Stimulated activated naive B cell treated with anti-CD40 and anti-IgM and Interleukin-4, amounts not matched to agents 10 μg/mL and 1 μg/mL and 100 μg/mL, for 72 hours (primary cell): ENCODE measurements around the gene TMEM253.

Experiments
- ATAC-seq, 2 donors: fragments of 150-1000 bp; cut with Tn5 transposase; replicated peaks; 2 replicates each; pipeline ENCODE4 v1.10.0; 2021; ENCODE audit warnings: moderate library complexity in 1 of 2
- DNase-seq: peaks from one replicate; pipeline ENCODE4 v3.0.0; 2021
- H3K27ac Mint-ChIP-seq: one replicate; pipeline ENCODE4 v1.8.0; 2022; ENCODE audit warnings: mild to moderate bottlenecking, mixed read lengths
- H3K27me3 Mint-ChIP-seq, 2 donors: one replicate each; pipeline ENCODE4 v1.8.0; 2022; ENCODE audit warnings: mixed read lengths in 2 of 2
- H3K36me3 Mint-ChIP-seq, 2 donors: one replicate each; pipeline ENCODE4 v1.8.0; 2022; ENCODE audit warnings: mixed read lengths in 2 of 2, mild to moderate bottlenecking in 1 of 2
- H3K4me1 Mint-ChIP-seq, 2 donors: one replicate each; pipeline ENCODE4 v1.8.0; 2022; ENCODE audit warnings: mixed read lengths in 2 of 2, mild to moderate bottlenecking in 1 of 2
- H3K4me3 Mint-ChIP-seq, 2 donors: one replicate each; pipeline ENCODE4 v1.8.0; 2022; ENCODE audit warnings: mild to moderate bottlenecking in 2 of 2, mixed read lengths in 2 of 2, moderate library complexity in 1 of 2
- H3K9me3 Mint-ChIP-seq, 2 donors: one replicate each; pipeline ENCODE4 v1.8.0; 2022; ENCODE audit warnings: mixed read lengths in 2 of 2, mild to moderate bottlenecking in 1 of 2

Gene TMEM253

GRCh38 chr14:21090940-21091663, 9.8 kb upstream of the TMEM253 start:
- peaks cover 3% of the 10 kb centered on the region in 2 donors for H3K36me3 Mint-ChIP-seq
- no peak for DNase-seq
- no peak overlapping the region for H3K4me3 Mint-ChIP-seq
- no peak for ATAC-seq
- peaks cover 18 to 32% of the 10 kb centered on the region in 2 donors for H3K4me1 Mint-ChIP-seq
- peak overlapping the region; percentile 65 for H3K27ac Mint-ChIP-seq
- H3K27me3 Mint-ChIP-seq: no peaks in the 10 kb centered on the region
- H3K9me3 Mint-ChIP-seq: no peaks in the 10 kb centered on the region

GRCh38 chr14:21091821-21092272, 9.0 kb upstream of the TMEM253 start:
- Mint-ChIP-seq H3K27me3 (no peaks in the 10 kb centered on the region), H3K4me3 (no peak overlapping the region), H3K27ac (no peak overlapping the region), H3K4me1 (peaks cover 15 to 28% of the 10 kb centered on the region in 2 donors), H3K9me3 (no peaks in the 10 kb centered on the region), H3K36me3 (peaks cover 3% of the 10 kb centered on the region in 2 donors)
- DNase-seq (no peak), ATAC-seq (no peak)

GRCh38 chr14:21092273-21093011, 8.4 kb upstream of the TMEM253 start:
- no peak overlapping the region for H3K4me3 Mint-ChIP-seq

GRCh38 chr14:21093018-21093417, 7.8 kb upstream of the TMEM253 start:
- H3K27me3 Mint-ChIP-seq: no peaks in the 10 kb centered on the region
- no peak for ATAC-seq
- H3K36me3 Mint-ChIP-seq: peaks cover 3% of the 10 kb centered on the region in 2 donors
- DNase-seq: no peak
- no peak overlapping the region for H3K4me3 Mint-ChIP-seq
- no peaks in the 10 kb centered on the region for H3K9me3 Mint-ChIP-seq
- H3K27ac Mint-ChIP-seq: no peak overlapping the region
- peaks cover 12 to 24% of the 10 kb centered on the region in 2 donors for H3K4me1 Mint-ChIP-seq

More at GRCh38 chr14:21092273-21093011, 8.4 kb upstream of the TMEM253 start:
- Mint-ChIP-seq H3K4me1 (peaks cover 17 to 28% of the 10 kb centered on the region in 2 donors), H3K27ac (no peak overlapping the region), H3K9me3 (no peaks in the 10 kb centered on the region), H3K27me3 (no peaks in the 10 kb centered on the region), H3K36me3 (peaks cover 3% of the 10 kb centered on the region in 2 donors)
- ATAC-seq: peak; percentile 82 to 89
- DNase-seq: peak; percentile 81

- peaks cover 0 to under 1% of the 10 kb centered on the region in 2 donors for H3K27me3 Mint-ChIP-seq
- H3K4me3 Mint-ChIP-seq: no peak overlapping the region
- DNase-seq: no peak
- H3K36me3 Mint-ChIP-seq: peaks cover 3% of the 10 kb centered on the region in 2 donors
- H3K4me1 Mint-ChIP-seq: peaks cover 15 to 26% of the 10 kb centered on the region in 2 donors
- no peak for ATAC-seq
- no peaks in the 10 kb centered on the region for H3K9me3 Mint-ChIP-seq
- H3K27ac Mint-ChIP-seq: no peak overlapping the region
Observed at GRCh38 chr14:21093769-21094681, 6.8 kb upstream of the TMEM253 start.

- H3K27ac Mint-ChIP-seq: no peak overlapping the region
- peaks cover 7 to 9% of the 10 kb centered on the region in 2 donors for H3K27me3 Mint-ChIP-seq
- DNase-seq (no peak), ATAC-seq (no peak)
- H3K4me3 Mint-ChIP-seq: no peak overlapping the region
- peaks cover 19 to 34% of the 10 kb centered on the region in 2 donors for H3K4me1 Mint-ChIP-seq
- H3K36me3 Mint-ChIP-seq: peaks cover 3% of the 10 kb centered on the region in 2 donors
- no peaks in the 10 kb centered on the region for H3K9me3 Mint-ChIP-seq
Observed at GRCh38 chr14:21095430-21096205, 5.2 kb upstream of the TMEM253 start.

- ATAC-seq: no peak
- no peak overlapping the region for H3K4me3 Mint-ChIP-seq
Observed at GRCh38 chr14:21096438-21096837, 4.4 kb upstream of the TMEM253 start.

GRCh38 chr14:21096978-21097635, 3.8 kb upstream of the TMEM253 start:
- peaks cover 7 to 16% of the 10 kb centered on the region in 2 donors for H3K27me3 Mint-ChIP-seq
- peaks cover 20 to 35% of the 10 kb centered on the region in 2 donors for H3K4me1 Mint-ChIP-seq
- DNase-seq (no peak), ATAC-seq (no peak)
- H3K36me3 Mint-ChIP-seq: peaks cover 0 to 3% of the 10 kb centered on the region in 2 donors
- no peaks in the 10 kb centered on the region for H3K9me3 Mint-ChIP-seq
- peak overlapping the region; percentile 77 to 81 for H3K4me3 Mint-ChIP-seq
- H3K27ac Mint-ChIP-seq: peak overlapping the region; percentile 65

More at GRCh38 chr14:21096438-21096837, 4.4 kb upstream of the TMEM253 start:
- H3K27ac Mint-ChIP-seq: no peak overlapping the region
- peaks cover 19 to 34% of the 10 kb centered on the region in 2 donors for H3K4me1 Mint-ChIP-seq
- H3K9me3 Mint-ChIP-seq: no peaks in the 10 kb centered on the region
- DNase-seq: no peak
- peaks cover 7 to 16% of the 10 kb centered on the region in 2 donors for H3K27me3 Mint-ChIP-seq
- peaks cover 0 to 3% of the 10 kb centered on the region in 2 donors for H3K36me3 Mint-ChIP-seq

GRCh38 chr14:21097636-21098075, 3.2 kb upstream of the TMEM253 start:
- DNase-seq (no peak), ATAC-seq (peak in 1 of 2 donors; percentile 23)
- peaks cover 7 to 21% of the 10 kb centered on the region in 2 donors for H3K27me3 Mint-ChIP-seq
- peak overlapping the region; percentile 65 for H3K27ac Mint-ChIP-seq
- peak overlapping the region; percentile 77 to 81 for H3K4me3 Mint-ChIP-seq
- H3K36me3 Mint-ChIP-seq: peaks cover 0 to under 1% of the 10 kb centered on the region in 2 donors
- H3K9me3 Mint-ChIP-seq: no peaks in the 10 kb centered on the region
- H3K4me1 Mint-ChIP-seq: peaks cover 20 to 35% of the 10 kb centered on the region in 2 donors

- Mint-ChIP-seq H3K27me3 (peaks cover 7 to 22% of the 10 kb centered on the region in 2 donors), H3K27ac (peak within 1 kb of the TSS; percentile 71), H3K9me3 (no peaks in the 10 kb centered on the region), H3K36me3 (no peaks in the 10 kb centered on the region), H3K4me1 (peaks cover 19 to 34% of the 10 kb centered on the region in 2 donors), H3K4me3 (peak within 1 kb of the TSS; percentile 80 to 81)
- no peak for DNase-seq
- ATAC-seq: peak; percentile 52 to 59
Observed at GRCh38 chr14:21098076-21098891, 2.6 kb upstream of the TMEM253 start, which contains the start of gene ZNF219. TSS of gene ZNF219 (minus strand) at chr14:21098655. CDS start at chr14:21093591, 5,064 bp downstream.

GRCh38 chr14:21098892-21099595, 1.8 kb upstream of the TMEM253 start:
- H3K36me3 Mint-ChIP-seq: no peaks in the 10 kb centered on the region
- ATAC-seq: no peak
- DNase-seq: no peak
- peaks cover 7 to 25% of the 10 kb centered on the region in 2 donors for H3K27me3 Mint-ChIP-seq
- no peaks in the 10 kb centered on the region for H3K9me3 Mint-ChIP-seq
- peaks cover 21 to 37% of the 10 kb centered on the region in 2 donors for H3K4me1 Mint-ChIP-seq
- peak overlapping the region; percentile 71 for H3K27ac Mint-ChIP-seq
- H3K4me3 Mint-ChIP-seq: peak overlapping the region; percentile 80 to 81
